Measurements from ENCODE around the gene DNAJC12.
A peak's percentile ranks its signal among the peaks of the same experiment; 100 is the strongest.

DNAJC12 gene

DNA sequence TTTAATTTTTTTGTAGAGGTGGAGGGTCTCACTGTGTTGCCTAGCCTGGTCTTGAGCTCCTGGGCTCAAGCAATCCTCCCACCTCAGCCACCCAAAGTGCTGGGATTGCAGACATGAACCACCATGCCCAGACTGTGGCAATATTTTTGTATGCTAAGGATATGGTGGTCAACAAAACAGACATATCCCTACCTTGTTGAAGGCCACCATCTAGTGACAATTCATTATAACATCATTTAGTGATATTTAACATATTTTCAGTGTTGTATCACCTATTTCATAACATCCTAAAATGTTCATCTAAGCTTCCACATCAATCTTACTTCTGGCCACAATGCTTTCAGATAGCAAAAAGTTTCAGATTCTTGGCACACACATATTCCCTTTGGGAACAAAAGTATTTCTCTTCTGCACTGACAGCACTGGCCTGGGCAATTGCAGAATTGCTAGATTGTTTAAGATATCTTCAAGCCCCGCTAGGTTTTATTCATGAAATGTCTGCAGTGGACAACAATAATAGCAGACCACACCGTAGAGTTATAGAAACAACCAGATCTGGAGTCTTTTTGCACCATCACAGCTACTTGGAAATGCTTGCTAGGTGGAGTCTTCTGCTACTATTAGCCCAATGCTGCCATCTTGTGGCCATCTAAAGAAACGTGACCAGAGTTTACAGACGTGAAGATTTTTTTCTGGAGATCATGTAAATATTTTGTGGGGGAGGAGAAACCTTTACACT lies 58.4 kb downstream of the DNAJC12 start:
- H2BK5ac ChIP-seq (ENCODE audit: low read depth, low read length, poor library complexity, severe bottlenecking): no peak overlapping the region
- H3K27ac ChIP-seq (ENCODE audit: low read length, poor library complexity, severe bottlenecking): no peak overlapping the region
- H4K91ac ChIP-seq (ENCODE audit: low read length): no peak overlapping the region
- H3K18ac ChIP-seq (ENCODE audit: low read depth in 1 of 2, low read length in 2 of 2): no peak overlapping the region
- H2BK120ac ChIP-seq (ENCODE audit: low read depth, low read length): no peak overlapping the region
- no peaks in the 10 kb centered on the region for H3K4me1 ChIP-seq (ENCODE audit: control insufficient read depth, insufficient read depth, low read depth, low read length)
- no peak overlapping the region for H3K4ac ChIP-seq (ENCODE audit: low read depth in 1 of 2, low read length in 2 of 2)
- no peak overlapping the region for H3K4me2 ChIP-seq (ENCODE audit: low read length, poor library complexity, severe bottlenecking)
- DNase-seq: peak; percentile 78
- H3K14ac ChIP-seq (ENCODE audit: low read length in 2 of 2): no peak overlapping the region
- H4K8ac ChIP-seq (ENCODE audit: low read length): no peak overlapping the region
- H3K9me3 ChIP-seq (ENCODE audit: control insufficient read depth, low read length): no peaks in the 10 kb centered on the region
- H2AFZ ChIP-seq (ENCODE audit: low read depth, low read length): no peak overlapping the region
- peaks cover 7 to 18% of the 10 kb centered on the region in 2 experiments for H3K27me3 ChIP-seq (ENCODE audit: control insufficient read depth in 1 of 2, insufficient read depth in 1 of 2, low read length in 2 of 2)
- 8% methylated on average over 2 of the region's 4 CpGs for WGBS
- H3K9ac ChIP-seq (ENCODE audit: low read length): peak overlapping the region; percentile 1
- no peak overlapping the region for H3K4me3 ChIP-seq (ENCODE audit: insufficient read depth in 1 of 2, low read depth in 1 of 2, low read length in 2 of 2)
- no peak overlapping the region for H2BK12ac ChIP-seq (ENCODE audit: low read length in 2 of 2)
- no peak overlapping the region for H2BK15ac ChIP-seq (ENCODE audit: low read depth, poor library complexity, severe bottlenecking)
- no peaks in the 10 kb centered on the region for H3K79me1 ChIP-seq (replicated peaks; ENCODE audit: low read length, poor library complexity, severe bottlenecking)
- H3K36me3 ChIP-seq (ENCODE audit: control insufficient read depth in 1 of 2, insufficient read depth in 2 of 2, low read depth in 1 of 2, low read length in 2 of 2): no peaks in the 10 kb centered on the region
- H3K23ac ChIP-seq (ENCODE audit: low read length in 2 of 2): no peak overlapping the region
- H2AK5ac ChIP-seq (ENCODE audit: low read length, severe bottlenecking): no peak overlapping the region

DNA sequence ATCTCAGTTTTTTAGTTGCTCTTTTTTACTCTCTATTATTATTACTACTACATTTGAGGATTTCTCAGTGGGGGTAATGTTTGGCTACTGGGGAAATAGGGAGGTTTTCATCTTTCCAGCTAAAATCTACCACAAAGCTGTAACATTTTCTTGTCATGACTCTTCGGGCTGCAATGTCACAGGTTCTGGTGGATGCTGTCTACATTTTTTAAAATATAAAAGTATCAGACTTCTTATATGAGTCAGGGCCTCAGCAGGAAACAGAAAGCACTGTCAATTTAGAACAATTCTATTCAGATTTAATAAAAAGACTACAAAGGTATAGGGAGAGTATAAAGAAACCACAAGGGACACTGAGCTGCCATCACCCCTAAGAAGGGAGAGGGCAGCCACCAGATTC lies 61.6 kb downstream of the DNAJC12 start:
- Histone ChIP-seq H2BK120ac (ENCODE audit: low read depth, low read length) (no peak overlapping the region), H2BK15ac (ENCODE audit: low read depth, poor library complexity, severe bottlenecking) (no peak overlapping the region), H3K14ac (ENCODE audit: low read length in 2 of 2) (no peak overlapping the region), H2AFZ (ENCODE audit: low read depth, low read length) (no peak overlapping the region), H3K4ac (ENCODE audit: low read depth in 1 of 2, low read length in 2 of 2) (no peak overlapping the region), H2BK12ac (ENCODE audit: low read length in 2 of 2) (no peak overlapping the region), H3K4me3 (ENCODE audit: insufficient read depth in 1 of 2, low read depth in 1 of 2, low read length in 2 of 2) (no peak overlapping the region), H3K27me3 (ENCODE audit: control insufficient read depth in 1 of 2, insufficient read depth in 1 of 2, low read length in 2 of 2) (peaks cover 7 to 15% of the 10 kb centered on the region in 2 experiments), H3K9ac (ENCODE audit: low read length) (no peak overlapping the region), H3K36me3 (ENCODE audit: control insufficient read depth in 1 of 2, insufficient read depth in 2 of 2, low read depth in 1 of 2, low read length in 2 of 2) (no peaks in the 10 kb centered on the region), H4K8ac (ENCODE audit: low read length) (no peak overlapping the region), H3K27ac (ENCODE audit: low read length, poor library complexity, severe bottlenecking) (no peak overlapping the region), H3K4me2 (ENCODE audit: low read length, poor library complexity, severe bottlenecking) (no peak overlapping the region), H4K91ac (ENCODE audit: low read length) (no peak overlapping the region), H3K9me3 (ENCODE audit: control insufficient read depth, low read length) (no peaks in the 10 kb centered on the region), H3K23ac (ENCODE audit: low read length in 2 of 2) (no peak overlapping the region), H3K18ac (ENCODE audit: low read depth in 1 of 2, low read length in 2 of 2) (no peak overlapping the region), H3K4me1 (ENCODE audit: control insufficient read depth, insufficient read depth, low read depth, low read length) (no peaks in the 10 kb centered on the region), H3K79me1 (replicated peaks; ENCODE audit: low read length, poor library complexity, severe bottlenecking) (no peaks in the 10 kb centered on the region), H2BK5ac (ENCODE audit: low read depth, low read length, poor library complexity, severe bottlenecking) (no peak overlapping the region), H2AK5ac (ENCODE audit: low read length, severe bottlenecking) (no peak overlapping the region)
- DNase-seq: no peak
- no CpG with 5 or more reads among the region's 1 CpG for WGBS

DNA sequence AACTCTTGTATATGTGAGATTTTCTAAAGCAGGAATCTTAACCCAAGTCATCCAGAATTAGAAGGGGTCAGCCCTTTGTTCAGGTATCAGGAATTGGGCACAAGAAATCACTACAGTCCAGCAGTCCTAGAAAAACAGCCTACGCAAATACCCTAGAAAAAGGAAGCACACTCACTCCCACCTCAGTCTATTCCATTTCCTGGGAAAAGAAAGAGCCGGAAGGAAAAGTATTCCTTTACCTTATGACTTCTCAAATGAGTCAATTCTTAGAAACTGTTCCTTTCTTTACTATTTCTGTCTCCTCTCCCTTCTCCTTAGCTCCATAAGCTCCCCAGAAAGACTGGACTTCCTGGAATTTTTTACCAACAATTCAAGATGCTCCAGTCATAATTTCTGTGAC lies 62.7 kb downstream of the DNAJC12 start:
- Histone ChIP-seq H3K9ac (ENCODE audit: low read length) (no peak overlapping the region), H3K4me3 (ENCODE audit: insufficient read depth in 1 of 2, low read depth in 1 of 2, low read length in 2 of 2) (no peak overlapping the region), H3K27me3 (ENCODE audit: control insufficient read depth in 1 of 2, insufficient read depth in 1 of 2, low read length in 2 of 2) (peaks cover 0 to 13% of the 10 kb centered on the region in 2 experiments), H2BK120ac (ENCODE audit: low read depth, low read length) (no peak overlapping the region), H3K4me1 (ENCODE audit: control insufficient read depth, insufficient read depth, low read depth, low read length) (no peaks in the 10 kb centered on the region), H3K79me1 (replicated peaks; ENCODE audit: low read length, poor library complexity, severe bottlenecking) (no peaks in the 10 kb centered on the region), H4K8ac (ENCODE audit: low read length) (no peak overlapping the region), H2BK5ac (ENCODE audit: low read depth, low read length, poor library complexity, severe bottlenecking) (no peak overlapping the region), H4K91ac (ENCODE audit: low read length) (no peak overlapping the region), H3K4me2 (ENCODE audit: low read length, poor library complexity, severe bottlenecking) (no peak overlapping the region), H3K18ac (ENCODE audit: low read depth in 1 of 2, low read length in 2 of 2) (no peak overlapping the region), H2BK12ac (ENCODE audit: low read length in 2 of 2) (no peak overlapping the region), H3K23ac (ENCODE audit: low read length in 2 of 2) (no peak overlapping the region), H2BK15ac (ENCODE audit: low read depth, poor library complexity, severe bottlenecking) (no peak overlapping the region), H2AK5ac (ENCODE audit: low read length, severe bottlenecking) (no peak overlapping the region), H3K9me3 (ENCODE audit: control insufficient read depth, low read length) (no peaks in the 10 kb centered on the region), H2AFZ (ENCODE audit: low read depth, low read length) (no peak overlapping the region), H3K36me3 (ENCODE audit: control insufficient read depth in 1 of 2, insufficient read depth in 2 of 2, low read depth in 1 of 2, low read length in 2 of 2) (no peaks in the 10 kb centered on the region), H3K4ac (ENCODE audit: low read depth in 1 of 2, low read length in 2 of 2) (no peak overlapping the region), H3K27ac (ENCODE audit: low read length, poor library complexity, severe bottlenecking) (no peak overlapping the region), H3K14ac (ENCODE audit: low read length in 2 of 2) (no peak overlapping the region)
- WGBS: 87% methylated on average over 2 of the region's 2 CpGs
- DNase-seq: no peak

DNA sequence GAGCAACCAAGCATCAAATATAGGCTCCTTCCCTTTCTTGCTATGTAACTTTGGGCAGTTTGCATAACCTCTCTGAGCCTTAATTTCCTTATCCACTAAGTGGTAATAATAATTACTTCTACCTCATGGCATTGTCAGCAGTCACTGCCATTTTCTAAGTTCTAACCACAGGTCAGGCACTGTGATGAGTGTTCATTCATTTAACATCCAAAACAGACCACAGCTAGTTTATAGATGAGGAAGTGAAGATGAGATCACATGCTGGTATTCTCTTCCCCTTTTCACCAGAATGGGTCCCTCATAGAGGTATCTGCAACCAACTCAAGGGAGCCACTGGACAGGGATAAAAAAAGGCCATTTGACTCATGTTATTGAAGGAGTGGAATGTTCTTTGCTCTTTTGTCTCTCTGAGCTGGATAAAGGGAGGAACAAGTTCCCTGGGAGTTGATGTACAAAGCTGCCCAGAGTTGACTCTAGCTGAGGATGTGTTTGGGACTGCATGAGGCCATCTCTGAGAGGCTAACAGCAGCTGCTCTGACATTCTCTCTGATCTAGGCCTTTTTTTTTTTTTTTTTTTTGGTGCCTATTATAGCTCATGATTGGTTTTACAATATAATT lies 65.0 kb downstream of the DNAJC12 start:
- Histone ChIP-seq H2AFZ (ENCODE audit: low read depth, low read length) (no peak overlapping the region), H2BK15ac (ENCODE audit: low read depth, poor library complexity, severe bottlenecking) (no peak overlapping the region), H2BK5ac (ENCODE audit: low read depth, low read length, poor library complexity, severe bottlenecking) (no peak overlapping the region), H2BK120ac (ENCODE audit: low read depth, low read length) (no peak overlapping the region), H3K9ac (ENCODE audit: low read length) (no peak overlapping the region), H3K23ac (ENCODE audit: low read length in 2 of 2) (no peak overlapping the region), H3K9me3 (ENCODE audit: control insufficient read depth, low read length) (no peaks in the 10 kb centered on the region), H3K14ac (ENCODE audit: low read length in 2 of 2) (no peak overlapping the region), H2AK5ac (ENCODE audit: low read length, severe bottlenecking) (no peak overlapping the region), H4K8ac (ENCODE audit: low read length) (no peak overlapping the region), H3K4me3 (ENCODE audit: insufficient read depth in 1 of 2, low read depth in 1 of 2, low read length in 2 of 2) (no peak overlapping the region), H4K91ac (ENCODE audit: low read length) (no peak overlapping the region), H3K4me2 (ENCODE audit: low read length, poor library complexity, severe bottlenecking) (no peak overlapping the region), H3K27me3 (ENCODE audit: control insufficient read depth in 1 of 2, insufficient read depth in 1 of 2, low read length in 2 of 2) (peaks cover 0 to 28% of the 10 kb centered on the region in 2 experiments), H3K27ac (ENCODE audit: low read length, poor library complexity, severe bottlenecking) (no peak overlapping the region), H3K36me3 (ENCODE audit: control insufficient read depth in 1 of 2, insufficient read depth in 2 of 2, low read depth in 1 of 2, low read length in 2 of 2) (no peaks in the 10 kb centered on the region), H3K18ac (ENCODE audit: low read depth in 1 of 2, low read length in 2 of 2) (no peak overlapping the region), H2BK12ac (ENCODE audit: low read length in 2 of 2) (no peak overlapping the region), H3K79me1 (replicated peaks; ENCODE audit: low read length, poor library complexity, severe bottlenecking) (no peaks in the 10 kb centered on the region), H3K4me1 (ENCODE audit: control insufficient read depth, insufficient read depth, low read depth, low read length) (no peaks in the 10 kb centered on the region), H3K4ac (ENCODE audit: low read depth in 1 of 2, low read length in 2 of 2) (no peak overlapping the region)
- DNase-seq: no peak

Measured in mesenchymal stem cell (in vitro differentiated cells and primary cell).